H1 (cell line): ENCODE data around the gene ARHGEF6. TPM values are rescaled to one million over a fixed set of nuclear protein-coding genes. Genes with fewer than 3 reads are reported as not detected.
"Not testable (repeated sequence)": the region's sequence is repeated elsewhere in the genome, so short reads cannot be mapped to it uniquely, and the experiment has no call there.

Source experiments
- CTCF ChIA-PET: fragments of 300-600 bp; sonication (Branson Sonifier 250); formaldehyde crosslinking; loops from one replicate; lab custom pipeline; 2021; ENCODE audit not compliant: partially characterized antibody; lab: Charles Lee
- POLR2A ChIA-PET: fragments of 300-600 bp; sonication (Branson Sonifier 250); formaldehyde crosslinking; loops from one replicate; lab custom pipeline; 2021; ENCODE audit warnings: inconsistent platforms; ENCODE audit not compliant: partially characterized antibody; lab: Charles Lee
- DNase-seq, 2 experiments: peaks; one replicate each; pipeline versions ENCODE4 v3.0.0 to v3.0.0-alpha.2; 2010 to 2022; ENCODE audit warnings: low spot score in 2 of 2, low read depth in 1 of 2, mixed read lengths in 1 of 2
- FAIRE-seq: peaks from 2 replicates; lab custom pipeline; 2011; peaks lifted over from hg19 to GRCh38; lab: Jason Lieb, UNC
- H2AFZ ChIP-seq: 2 replicates; pipeline ENCODE4 v1.8.1; 2012; ENCODE audit warnings: low read length, inconsistent platforms
- H2AK5ac ChIP-seq: 2 replicates; pipeline ENCODE4 v1.6.1; 2013; ENCODE audit warnings: low read depth, low read length
- H2BK120ac ChIP-seq: replicated peaks from 2 replicates; pipeline ENCODE3; 2013; ENCODE audit warnings: low read depth, low read length, inconsistent platforms
- H2BK12ac ChIP-seq: 2 replicates; pipeline ENCODE4 v1.6.1; 2013; ENCODE audit warnings: low read depth, low read length
- H2BK15ac ChIP-seq: 2 replicates; pipeline ENCODE4 v1.6.1; 2013; ENCODE audit warnings: low read length
- H2BK20ac ChIP-seq: 2 replicates; pipeline ENCODE4 v1.6.1; 2013; ENCODE audit warnings: low read length
- H2BK5ac ChIP-seq: 2 replicates; pipeline ENCODE4 v1.6.1; 2013; ENCODE audit warnings: low read depth, low read length
- H3K14ac ChIP-seq: 2 replicates; pipeline ENCODE4 v1.6.1; 2013; ENCODE audit warnings: inconsistent platforms; ENCODE audit not compliant: insufficient read length
- H3K18ac ChIP-seq: 2 replicates; pipeline ENCODE4 v1.6.1; 2013; ENCODE audit warnings: low read length; ENCODE audit errors: extremely low read depth
- H3K23ac ChIP-seq: 2 replicates; pipeline ENCODE4 v1.6.1; 2013; ENCODE audit warnings: inconsistent platforms; ENCODE audit not compliant: insufficient read length
- H3K23me2 ChIP-seq: 2 replicates; pipeline ENCODE4 v1.6.1; 2013; ENCODE audit warnings: low read depth, low read length
- H3K27ac ChIP-seq: 2 replicates; pipeline ENCODE4 v1.6.1; 2011; ENCODE audit warnings: low read depth, low read length, inconsistent platforms
- H3K27me3 ChIP-seq, 4 experiments: replicated peaks in 1 of 4; 1 replicate in 1 of 4; 2 replicates in 3 of 4; pipeline versions ENCODE4 v1.6.1 to v1.8.1; 2011 to 2013; ENCODE audit warnings: low read length in 3 of 4, mild to moderate bottlenecking in 3 of 4, inconsistent platforms in 2 of 4, mixed read lengths in 2 of 4, moderate library complexity in 1 of 4; ENCODE audit not compliant: control insufficient read depth in 3 of 4, insufficient read depth in 3 of 4; ENCODE audit errors: extremely low read depth in 1 of 4
- H3K36me3 ChIP-seq, 4 experiments: 2 replicates each; pipeline versions ENCODE4 v1.6.1 to v1.8.1; 2011 to 2013; ENCODE audit warnings: mild to moderate bottlenecking in 4 of 4, low read length in 3 of 4, moderate library complexity in 2 of 4, control low read depth in 1 of 4, inconsistent platforms in 1 of 4; ENCODE audit not compliant: insufficient read depth in 4 of 4, control insufficient read depth in 2 of 4
- H3K4ac ChIP-seq: replicated peaks from 2 replicates; pipeline ENCODE3; 2013; ENCODE audit warnings: low read length, low read depth, mixed read lengths, inconsistent platforms; ENCODE audit not compliant: insufficient read length
- H3K4me1 ChIP-seq, 4 experiments: replicated peaks in 1 of 4; 1 replicate in 1 of 4; 2 replicates in 3 of 4; pipeline versions ENCODE4 v1.6.1 to v1.8.1; 2011 to 2013; ENCODE audit warnings: low read length in 3 of 4, inconsistent platforms in 2 of 4, mixed read lengths in 1 of 4; ENCODE audit not compliant: insufficient read depth in 4 of 4, control insufficient read depth in 3 of 4
- H3K4me2 ChIP-seq, 2 experiments: 2 replicates each; pipeline versions ENCODE4 v1.6.1 to v1.8.1; 2011 to 2013; ENCODE audit warnings: low read depth in 2 of 2, low read length in 2 of 2, control low read depth in 1 of 2, inconsistent platforms in 1 of 2, mild to moderate bottlenecking in 1 of 2; ENCODE audit not compliant: insufficient read depth in 1 of 2
- H3K4me3 ChIP-seq, 4 experiments: fragments of 200-600, 300-600 bp in 1 of 4; sonication (generic), shearing (Covaris generic), sonication (Bioruptor Twin) in 1 of 4; 2 replicates each; pipeline versions ENCODE4 v1.5.1 to v1.8.1; 2011 to 2016; ENCODE audit warnings: low read length in 4 of 4, low read depth in 3 of 4, control low read depth in 2 of 4, inconsistent platforms in 2 of 4, mild to moderate bottlenecking in 2 of 4, mixed read lengths in 1 of 4, moderate library complexity in 1 of 4; ENCODE audit not compliant: insufficient read depth in 2 of 4; ENCODE audit errors: extremely low read depth in 1 of 4
- H3K56ac ChIP-seq: replicated peaks from 2 replicates; pipeline ENCODE3; 2013; ENCODE audit warnings: low read depth, mild to moderate bottlenecking, mixed read lengths, low read length, inconsistent platforms; ENCODE audit not compliant: insufficient read length
- H3K79me1 ChIP-seq: 2 replicates; pipeline ENCODE4 v1.6.1; 2013; ENCODE audit warnings: low read depth, low read length, control low read depth
- H3K79me2 ChIP-seq, 2 experiments: 2 replicates each; pipeline versions ENCODE4 v1.6.1 to v1.8.1; 2012 to 2013; ENCODE audit warnings: low read length in 2 of 2, mild to moderate bottlenecking in 2 of 2, inconsistent platforms in 1 of 2; ENCODE audit not compliant: insufficient read depth in 2 of 2, control insufficient read depth in 1 of 2
- H3K9ac ChIP-seq, 4 experiments: replicated peaks in 1 of 4; 1 replicate in 1 of 4; 2 replicates in 3 of 4; pipeline versions ENCODE4 v1.6.1 to v1.8.1; 2011 to 2013; ENCODE audit warnings: low read depth in 3 of 4, low read length in 3 of 4, control low read depth in 2 of 4, mild to moderate bottlenecking in 2 of 4, moderate library complexity in 2 of 4, inconsistent platforms in 1 of 4; ENCODE audit errors: extremely low read depth in 1 of 4
- H3K9me3 ChIP-seq, 2 experiments: 2 replicates each; pipeline versions ENCODE4 v1.6.1 to v1.8.1; 2012 to 2013; ENCODE audit warnings: mild to moderate bottlenecking in 2 of 2, moderate library complexity in 2 of 2, control low read depth in 1 of 2, inconsistent platforms in 1 of 2, low read depth in 1 of 2, low read length in 1 of 2, mixed read lengths in 1 of 2; ENCODE audit not compliant: insufficient read depth in 2 of 2
- H4K20me1 ChIP-seq, 2 experiments: replicated peaks in 1 of 2; 2 replicates each; pipeline versions ENCODE3 to v1.8.1; 2011 to 2013; ENCODE audit warnings: inconsistent platforms in 2 of 2, low read length in 2 of 2, mild to moderate bottlenecking in 1 of 2; ENCODE audit not compliant: insufficient read depth in 2 of 2, control insufficient read depth in 1 of 2
- H4K5ac ChIP-seq: 2 replicates; pipeline ENCODE4 v1.6.1; 2013; ENCODE audit warnings: low read length, low read depth, mixed read lengths, inconsistent platforms; ENCODE audit not compliant: insufficient read length
- H4K8ac ChIP-seq: 2 replicates; pipeline ENCODE4 v1.8.0; 2013; ENCODE audit warnings: mild to moderate bottlenecking, moderate library complexity, low read length, inconsistent platforms; ENCODE audit not compliant: insufficient read depth; ENCODE audit errors: extremely low read depth
- H4K91ac ChIP-seq: replicated peaks from 2 replicates; pipeline ENCODE3; 2013; ENCODE audit warnings: low read length, mixed read lengths, inconsistent platforms; ENCODE audit not compliant: insufficient read length
- WGBS, 2 experiments: shearing (Covaris generic) in 1 of 2; methylation state at CpG; one replicate each; pipeline versions ENCODE4 v1.1.6 to v1.1.7; 2013 to 2015; ENCODE audit warnings: low lambda C conversion rate in 2 of 2, mixed read lengths in 2 of 2, inconsistent platforms in 1 of 2, low coverage in 1 of 2, missing lambda C conversion rate in 1 of 2; ENCODE audit not compliant: insufficient replicate concordance in 2 of 2, insufficient coverage in 1 of 2, insufficient read length in 1 of 2; ENCODE audit errors: extremely low coverage in 1 of 2, missing lambda C conversion rate in 1 of 2; 5-methylcytosine and 5-hydroxymethylcytosine counted together
- polyA plus RNA-seq, 7 experiments: library from polyadenylated mRNA; depleted of rRNA in 3 of 7; stranded (reverse) in 5 of 7; unstranded in 2 of 7; fragments of >200 nt in 5 of 7; fragments of 200-250 nt in 2 of 7; gene quantifications; 1 replicate in 5 of 7; 2 replicates in 1 of 7; 4 replicates in 1 of 7; pipeline versions ENCODE4 v1.2.1 to v1.2.3, GENCODE V29; 2011 to 2013; ENCODE audit warnings: missing spikeins in 2 of 7, mixed read lengths in 2 of 7
- total RNA-seq: library from RNA; stranded (reverse); fragmentation: NEBNext Ultra II Directional; extraction: Animal tissue kit (Norgen Biotek cat#: 25700); gene quantifications from 2 replicates; pipeline ENCODE4 v1.2.1, GENCODE V29; 2021

ARHGEF6 gene
- total and polyA plus RNA-seq, 2 of the 8 experiments (the other 6 are each of a cell fraction or from before 2014, with no cell fraction given), result 3.6 to 3.7 TPM

DNA sequence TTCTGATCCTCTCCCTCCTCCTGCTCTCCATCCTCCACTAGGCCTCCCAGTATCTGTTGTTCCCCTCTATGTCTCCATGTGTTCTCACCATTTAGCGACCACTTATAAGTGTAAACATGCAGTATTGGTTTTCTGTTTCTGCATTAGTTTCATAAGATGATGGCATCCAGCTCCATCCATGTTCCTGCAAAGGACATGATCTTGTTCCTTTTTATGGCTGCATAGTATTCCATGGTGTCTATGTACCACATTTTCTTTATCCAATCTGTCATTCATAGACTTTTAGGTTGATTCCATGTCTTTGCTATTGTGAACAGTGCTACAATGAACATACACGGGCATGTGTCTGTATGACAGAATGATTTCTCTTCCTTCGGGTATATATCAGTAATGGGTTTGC is 13.9 kb upstream of the ARHGEF6 start:
- H3K9me3 ChIP-seq, POLR2A ChIA-PET, H3K14ac ChIP-seq, CTCF ChIA-PET, H3K4ac ChIP-seq, H4K91ac ChIP-seq, H3K79me1 ChIP-seq, H3K18ac ChIP-seq, H4K5ac ChIP-seq, H3K4me2 ChIP-seq, H2BK120ac ChIP-seq, H2BK20ac ChIP-seq, H3K56ac ChIP-seq, H2BK12ac ChIP-seq, H3K36me3 ChIP-seq, H3K23ac ChIP-seq, H4K8ac ChIP-seq, H3K9ac ChIP-seq, FAIRE-seq, H4K20me1 ChIP-seq, DNase-seq, H2BK5ac ChIP-seq, H3K27me3 ChIP-seq, H3K27ac ChIP-seq, H3K79me2 ChIP-seq, H2BK15ac ChIP-seq, H3K4me1 ChIP-seq, H2AFZ ChIP-seq, H2AK5ac ChIP-seq, H3K23me2 ChIP-seq, H3K4me3 ChIP-seq: not testable (repeated sequence)
- 97% methylated on average over 2 of the region's 3 CpGs; no CpG with 5 or more reads in 1 of the 2 experiments for WGBS, 2 experiments
